PC-9 (cell line): ENCODE data around the gene ZNF317.

Source experiments
- CTCF ChIP-seq: fragments of 200-600 bp; sonication (generic); conservative IDR thresholded peaks from 2 replicates; pipeline ENCODE4 v1.6.1; 2017; ENCODE audit warnings: mixed run types, antibody characterized with exemption, mild to moderate bottlenecking, moderate library complexity
- EZH2 ChIP-seq: fragments of 200-600 bp; sonication (generic); IDR thresholded peaks from 2 replicates; pipeline ENCODE4 v1.8.0; 2017; ENCODE audit warnings: antibody characterized with exemption, low read depth

- TF ChIP-seq CTCF = no peak
- TF ChIP-seq EZH2 = no peak
Observed at GRCh38 chr19:9159891-9160290, 19.7 kb downstream of the ZNF317 start.
